ENCODE measurements around the gene ULBP1.
"Not testable (repeated sequence)": the region's sequence is repeated elsewhere in the genome, so short reads cannot be mapped to it uniquely, and the experiment has no call there.

ULBP1 gene

GRCh38 chr6:149963462-149964307 lies at the start of gene ULBP1:
ULBP1 (plus strand) TSS chr6:149963943; CDS start chr6:149964050, 107 bp downstream.
- peak; percentile 67 for DNase-seq (ENCODE audit: low read depth)

GRCh38 chr6:149915970-149916865 lies 47.5 kb upstream of the ULBP1 start:
- DNase-seq (ENCODE audit: low read depth) = no peak

GRCh38 chr6:149917679-149918078 lies 46.1 kb upstream of the ULBP1 start:
- no peak for DNase-seq (ENCODE audit: low read depth)

- DNase-seq (ENCODE audit: low read depth) = no peak
These were observed 45.4 kb upstream of the ULBP1 start for GRCh38 chr6:149918151-149918905.

GRCh38 chr6:149919126-149919833 lies 44.5 kb upstream of the ULBP1 start:
- not testable (repeated sequence) for DNase-seq (ENCODE audit: low read depth)

GRCh38 chr6:149919834-149920225 lies 43.9 kb upstream of the ULBP1 start:
- DNase-seq (ENCODE audit: low read depth) = no peak

- DNase-seq (ENCODE audit: low read depth) = no peak
These were observed 42.4 kb upstream of the ULBP1 start for GRCh38 chr6:149921361-149921760.

GRCh38 chr6:149922091-149922490 lies 41.7 kb upstream of the ULBP1 start:
- DNase-seq (ENCODE audit: low read depth) = not testable (repeated sequence)

- DNase-seq (ENCODE audit: low read depth) = peak; percentile 80
These were observed 41.0 kb upstream of the ULBP1 start, which contains the start of gene RAET1G for GRCh38 chr6:149922642-149923326. RAET1G (minus strand) TSS chr6:149923121; CDS start chr6:149923010, 111 bp downstream.

GRCh38 chr6:149923327-149923986 lies 40.3 kb upstream of the ULBP1 start:
- DNase-seq (ENCODE audit: low read depth) = no peak

GRCh38 chr6:149924206-149924932 lies 39.4 kb upstream of the ULBP1 start:
- DNase-seq (ENCODE audit: low read depth) = no peak

- no peak for DNase-seq (ENCODE audit: low read depth)
These were observed 38.9 kb upstream of the ULBP1 start for GRCh38 chr6:149924933-149925252.

GRCh38 chr6:149925253-149925973 lies 38.3 kb upstream of the ULBP1 start:
- no peak for DNase-seq (ENCODE audit: low read depth)

- DNase-seq (ENCODE audit: low read depth) = peak; percentile 60
These were observed 37.6 kb upstream of the ULBP1 start for GRCh38 chr6:149925974-149926777.

- DNase-seq (ENCODE audit: low read depth) = not testable (repeated sequence)
These were observed 36.7 kb upstream of the ULBP1 start for GRCh38 chr6:149927025-149927424.

- DNase-seq (ENCODE audit: low read depth) = no peak
These were observed 34.3 kb upstream of the ULBP1 start for GRCh38 chr6:149929422-149929821.

- no peak for DNase-seq (ENCODE audit: low read depth)
These were observed 32.2 kb upstream of the ULBP1 start for GRCh38 chr6:149931501-149931900.

GRCh38 chr6:149933036-149933435 lies 30.7 kb upstream of the ULBP1 start:
- DNase-seq (ENCODE audit: low read depth) = no peak
